GM12801 (cell line): ENCODE data around the gene NACA.

Experiments
- CTCF ChIP-seq: IDR thresholded peaks from one replicate; pipeline ENCODE4 v1.5.1; 2011; ENCODE audit warnings: control low read depth; ENCODE audit not compliant: insufficient read length; ENCODE audit errors: extremely low read depth

Gene NACA

GRCh38 chr12:56678852-56679251, 46.2 kb downstream of the NACA start:
- TF ChIP-seq CTCF: no peak

GRCh38 chr12:56677680-56678079, 47.4 kb downstream of the NACA start:
- no peak for TF ChIP-seq CTCF

- TF ChIP-seq CTCF: no peak
Measured at GRCh38 chr12:56676851-56677580, 48.1 kb downstream of the NACA start.

GRCh38 chr12:56671608-56672007, 53.5 kb downstream of the NACA start:
- no peak for TF ChIP-seq CTCF

GRCh38 chr12:56670836-56671235, 54.3 kb downstream of the NACA start:
- TF ChIP-seq CTCF: no peak

- no peak for TF ChIP-seq CTCF
Measured at GRCh38 chr12:56668197-56668457, 57.0 kb downstream of the NACA start.
